Common myeloid progenitor, CD34-positive (primary cell): ENCODE data around the gene ST6GALNAC3.

Experiments
- CTCF ChIA-PET: fragments of 350-600 bp; sonication (Branson Sonifier 250); formaldehyde crosslinking; loops from one replicate; lab custom pipeline; 2021; ENCODE audit warnings: antibody characterized with exemption; lab: Charles Lee
- POLR2A ChIA-PET: fragments of 350-600 bp; sonication (Branson Sonifier 250); formaldehyde crosslinking; loops from one replicate; lab custom pipeline; 2021; ENCODE audit warnings: antibody characterized with exemption; lab: Charles Lee
- DNase-seq, 3 donors: peaks; one replicate each; pipeline versions ENCODE4 v3.0.0 to v3.0.0-alpha.2; 2013
- H3K27ac ChIP-seq, 2 experiments: 1 replicate in 1 of 2; 2 replicates in 1 of 2; pipeline ENCODE4 v1.7.0; 2013; ENCODE audit warnings: inconsistent platforms in 2 of 2, low read length in 2 of 2, mild to moderate bottlenecking in 2 of 2, low read depth in 1 of 2, moderate library complexity in 1 of 2; ENCODE audit not compliant: severe bottlenecking in 2 of 2, insufficient read depth in 1 of 2, poor library complexity in 1 of 2
- H3K27me3 ChIP-seq, 5 experiments: replicated peaks in 2 of 5; 1 replicate in 3 of 5; 2 replicates in 2 of 5; pipeline versions ENCODE4 v1.6.1 to v1.7.0; 2013; ENCODE audit warnings: low read length in 4 of 5, mild to moderate bottlenecking in 2 of 5, moderate library complexity in 2 of 5, inconsistent platforms in 1 of 5; ENCODE audit not compliant: insufficient read depth in 5 of 5, control insufficient read depth in 4 of 5
- H3K36me3 ChIP-seq, 4 experiments: 1 replicate in 2 of 4; 2 replicates in 2 of 4; pipeline versions ENCODE4 v1.6.1 to v1.7.0; 2013; ENCODE audit warnings: low read length in 3 of 4, control low read depth in 1 of 4, mild to moderate bottlenecking in 1 of 4; ENCODE audit not compliant: control insufficient read depth in 4 of 4, insufficient read depth in 4 of 4
- H3K4me1 ChIP-seq, 4 experiments: 1 replicate in 3 of 4; 2 replicates in 1 of 4; pipeline versions ENCODE4 v1.6.1 to v1.7.1; 2013; ENCODE audit warnings: low read length in 3 of 4, mild to moderate bottlenecking in 3 of 4, control low read depth in 1 of 4, inconsistent platforms in 1 of 4, moderate library complexity in 1 of 4; ENCODE audit not compliant: control insufficient read depth in 4 of 4, insufficient read depth in 4 of 4; ENCODE audit errors: control extremely low read depth in 1 of 4
- H3K4me3 ChIP-seq, 7 experiments: 1 replicate in 4 of 7; 2 replicates in 3 of 7; pipeline versions ENCODE4 v1.5.1 to v1.7.0; 2013; ENCODE audit warnings: mild to moderate bottlenecking in 7 of 7, low read length in 6 of 7, moderate library complexity in 6 of 7, inconsistent platforms in 2 of 7, low read depth in 2 of 7, control low read depth in 1 of 7; ENCODE audit not compliant: insufficient read depth in 4 of 7, control insufficient read depth in 1 of 7; ENCODE audit errors: extremely low read depth in 1 of 7
- H3K9me3 ChIP-seq, 5 experiments: 1 replicate in 4 of 5; 2 replicates in 1 of 5; pipeline versions ENCODE4 v1.6.1 to v1.7.1; 2013; ENCODE audit warnings: low read length in 4 of 5, mild to moderate bottlenecking in 2 of 5, inconsistent platforms in 1 of 5, low read depth in 1 of 5, moderate library complexity in 1 of 5; ENCODE audit not compliant: control insufficient read depth in 4 of 5, insufficient read depth in 2 of 5; ENCODE audit errors: control extremely low read depth in 1 of 5
- WGBS: methylation state at CpG from one replicate; pipeline ENCODE4 v1.1.5; 2013; ENCODE audit not compliant: insufficient coverage; 5-methylcytosine and 5-hydroxymethylcytosine counted together

The ST6GALNAC3 gene

GRCh38 chr1:76377247-76377646 is 302.7 kb downstream of the ST6GALNAC3 start:
- Histone ChIP-seq H3K4me1 (no peaks in the 10 kb centered on the region), H3K27ac (no peak overlapping the region), H3K4me3 (no peak overlapping the region), H3K9me3 (no peaks in the 10 kb centered on the region), H3K36me3 (no peaks in the 10 kb centered on the region), H3K27me3 (no peaks in the 10 kb centered on the region)
- DNase-seq: no peak
- POLR2A ChIA-PET: no interaction called here
- CTCF ChIA-PET: no interaction called here

GRCh38 chr1:76379506-76379905 is 305.0 kb downstream of the ST6GALNAC3 start:
- Histone ChIP-seq H3K27me3 (no peaks in the 10 kb centered on the region), H3K27ac (no peak overlapping the region), H3K4me3 (no peak overlapping the region), H3K36me3 (no peaks in the 10 kb centered on the region), H3K4me1 (no peaks in the 10 kb centered on the region), H3K9me3 (peaks cover 0 to 1% (median 0%) of the 10 kb centered on the region in 5 experiments)
- DNase-seq: no peak
- 100% methylated on average over 2 of the region's 3 CpGs for WGBS
- ChIA-PET POLR2A (no interaction called here), CTCF (no interaction called here)

GRCh38 chr1:76381450-76382097 is 307.0 kb downstream of the ST6GALNAC3 start:
- POLR2A ChIA-PET: no interaction called here
- no peaks in the 10 kb centered on the region for H3K27me3 ChIP-seq
- no peak for DNase-seq

DNA sequence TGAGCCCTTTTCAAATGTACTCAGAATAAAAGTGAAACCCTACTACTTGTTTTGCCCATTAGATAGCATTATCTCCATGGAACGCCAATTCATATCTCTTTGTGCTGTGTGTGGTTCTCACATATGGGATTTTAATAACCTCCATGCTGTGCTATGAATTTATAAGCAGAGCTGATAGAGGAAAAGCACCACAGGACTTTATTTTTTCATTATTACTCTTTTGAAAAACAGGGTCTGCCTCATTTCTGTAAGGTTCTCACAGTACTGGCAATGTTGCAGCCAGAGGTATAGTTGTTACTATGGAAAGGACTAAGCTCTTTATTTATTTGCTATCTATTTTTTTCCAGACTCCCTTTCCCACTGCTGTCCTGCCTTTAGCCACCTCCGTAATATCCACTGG is 313.7 kb downstream of the ST6GALNAC3 start:
- Histone ChIP-seq H3K4me3 (no peak overlapping the region), H3K36me3 (no peaks in the 10 kb centered on the region), H3K27ac (no peak overlapping the region), H3K4me1 (no peaks in the 10 kb centered on the region), H3K9me3 (peaks cover 0 to 1% (median 0%) of the 10 kb centered on the region in 5 experiments), H3K27me3 (peaks cover 0 to 1% (median 0%) of the 10 kb centered on the region in 5 experiments)
- no CpG with 5 or more reads among the region's 2 CpGs for WGBS
- ChIA-PET CTCF (no interaction called here), POLR2A (interaction anchor here (0.7 kb wide), 1 partner anchor 51 kb away, joined by 5 read pairs; no protein-coding TSS in a partner anchor)
- DNase-seq: no peak

More at GRCh38 chr1:76381450-76382097, 307.0 kb downstream of the ST6GALNAC3 start:
- CTCF ChIA-PET: no interaction called here
- no peak overlapping the region for H3K4me3 ChIP-seq
- H3K36me3 ChIP-seq: no peaks in the 10 kb centered on the region
- WGBS: no CpG with 5 or more reads among the region's 1 CpG
- H3K4me1 ChIP-seq: no peaks in the 10 kb centered on the region
- H3K27ac ChIP-seq: no peak overlapping the region
- H3K9me3 ChIP-seq: peaks cover 0 to 1% (median 0%) of the 10 kb centered on the region in 5 experiments

GRCh38 chr1:76390456-76390855 is 315.9 kb downstream of the ST6GALNAC3 start:
- peaks cover 0 to 1% (median 0%) of the 10 kb centered on the region in 5 experiments for H3K27me3 ChIP-seq
- POLR2A ChIA-PET: no interaction called here
- H3K27ac ChIP-seq: no peak overlapping the region
- no peak overlapping the region for H3K4me3 ChIP-seq
- CTCF ChIA-PET: no interaction called here
- H3K36me3 ChIP-seq: no peaks in the 10 kb centered on the region
- no peaks in the 10 kb centered on the region for H3K4me1 ChIP-seq
- no peak for DNase-seq
- no peaks in the 10 kb centered on the region for H3K9me3 ChIP-seq

DNA sequence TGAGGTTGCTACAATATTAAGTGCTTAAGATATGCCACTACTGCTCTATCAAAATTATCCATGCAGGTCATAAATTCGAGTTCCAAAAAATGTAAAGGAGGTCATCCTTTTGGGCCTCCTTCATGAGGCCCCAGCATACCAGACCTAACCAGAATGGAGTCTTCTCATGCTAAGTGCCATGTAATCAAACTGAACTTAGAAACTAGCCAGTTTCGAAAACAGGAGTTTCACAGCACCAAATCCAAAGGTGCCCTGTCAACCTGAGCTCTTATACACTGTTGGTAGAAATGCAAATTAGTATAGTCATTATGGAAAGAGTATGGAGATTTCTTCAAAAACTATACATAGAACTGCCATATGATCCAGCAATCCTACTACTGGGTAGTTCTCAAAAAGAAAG is 320.5 kb downstream of the ST6GALNAC3 start:
- WGBS: 100% methylated on average over 1 of the region's 2 CpGs
- POLR2A ChIA-PET: no interaction called here
- no peaks in the 10 kb centered on the region for H3K9me3 ChIP-seq
- no peak for DNase-seq
- H3K27me3 ChIP-seq: peaks cover 0 to 1% (median 0%) of the 10 kb centered on the region in 5 experiments
- no peak overlapping the region for H3K27ac ChIP-seq
- CTCF ChIA-PET: no interaction called here
- H3K36me3 ChIP-seq: no peaks in the 10 kb centered on the region
- no peaks in the 10 kb centered on the region for H3K4me1 ChIP-seq
- no peak overlapping the region for H3K4me3 ChIP-seq

DNA sequence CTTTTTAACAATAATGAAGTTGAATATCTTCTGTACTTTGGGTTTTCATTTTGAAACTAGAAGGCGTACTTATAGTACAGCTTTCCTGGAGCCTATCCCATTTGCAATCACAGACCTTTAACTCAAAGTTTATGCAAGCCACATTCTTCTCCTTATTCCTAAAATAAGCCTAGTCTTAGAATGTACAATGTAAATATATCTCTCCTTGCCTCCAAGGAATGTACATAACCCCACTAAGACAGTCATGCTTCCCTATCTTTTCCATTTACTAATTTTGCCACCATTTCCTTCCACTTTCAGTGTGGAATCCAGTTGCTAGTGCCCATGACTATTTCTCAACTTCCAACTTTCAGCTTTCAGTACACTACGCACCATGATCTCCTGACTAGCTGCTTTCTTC is 327.6 kb downstream of the ST6GALNAC3 start:
- POLR2A ChIA-PET: no interaction called here
- no peak for DNase-seq
- no peaks in the 10 kb centered on the region for H3K4me1 ChIP-seq
- no peak overlapping the region for H3K4me3 ChIP-seq
- no peaks in the 10 kb centered on the region for H3K27me3 ChIP-seq
- H3K36me3 ChIP-seq: no peaks in the 10 kb centered on the region
- no peaks in the 10 kb centered on the region for H3K9me3 ChIP-seq
- CTCF ChIA-PET: no interaction called here
- H3K27ac ChIP-seq: no peak overlapping the region
- 100% methylated on average over 1 of the region's 2 CpGs for WGBS
